Ascending aorta (tissue), 2 donors: ENCODE measurements around the gene LYPD4. TPM values are rescaled to one million over a fixed set of nuclear protein-coding genes. Genes with fewer than 3 reads are reported as not detected.

Source experiments
- DNase-seq, 2 donors: peaks; one replicate each; pipeline ENCODE4 v3.0.0-alpha.2; 2019; ENCODE audit warnings: low spot score in 2 of 2
- H3K27ac ChIP-seq, 2 donors: fragments of 200-600 bp; sonication (generic); one replicate each; pipeline ENCODE4 v1.5.1; 2016 to 2017; ENCODE audit warnings: mild to moderate bottlenecking in 1 of 2
- H3K27me3 ChIP-seq: fragments of 200-600 bp; sonication (generic); one replicate; pipeline ENCODE4 v1.5.1; 2017
- H3K36me3 ChIP-seq, 2 donors: fragments of 200-600 bp; sonication (generic); one replicate each; pipeline ENCODE4 v1.5.1; 2016
- H3K4me1 ChIP-seq, 2 donors: fragments of 200-600 bp; sonication (generic); one replicate each; pipeline ENCODE4 v1.5.1; 2016 to 2017; ENCODE audit warnings: mild to moderate bottlenecking in 1 of 2
- H3K4me3 ChIP-seq, 2 donors: fragments of 200-600 bp; sonication (generic); one replicate each; pipeline ENCODE4 v1.5.1; 2016 to 2017; ENCODE audit warnings: mild to moderate bottlenecking in 1 of 2
- H3K9me3 ChIP-seq, 2 donors: fragments of 200-600 bp; sonication (generic); one replicate each; pipeline ENCODE4 v1.5.1; 2016
- CTCF ChIP-seq, 3 experiments: fragments of 200-600 bp in 2 of 3; fragments of 450-650 bp in 1 of 3; sonication (generic) in 2 of 3; IDR thresholded peaks; one replicate each; pipeline ENCODE4 v1.5.1; 2016 to 2019; ENCODE audit warnings: antibody characterized with exemption in 3 of 3, mild to moderate bottlenecking in 1 of 3, moderate library complexity in 1 of 3
- intact Hi-C: fragments of 100-400 bp; cut with DNase I; formaldehyde crosslinking; loops from one replicate; pipeline ENCODE4 v1.15.1; 2023
- total RNA-seq: library from RNA; depleted of rRNA; stranded (reverse); fragments of >200 nt; gene quantifications from one replicate; pipeline ENCODE4 v1.1.0, GENCODE V29; 2016

The LYPD4 gene
- total RNA-seq, 1 donor from 2014 or later: not detected

GRCh38 chr19:41810301-41810700 is 34.2 kb downstream of the LYPD4 start:
- Histone ChIP-seq H3K4me3 (no peak overlapping the region), H3K4me1 (no peaks in the 10 kb centered on the region), H3K27me3 (no peaks in the 10 kb centered on the region), H3K27ac (no peak overlapping the region), H3K36me3 (no peaks in the 10 kb centered on the region), H3K9me3 (no peaks in the 10 kb centered on the region)
- DNase-seq: no peak
- no peak for TF ChIP-seq CTCF (IDR thresholded peaks at IDR 0.05)
- intact Hi-C loops: no loop called here

- TF ChIP-seq CTCF (IDR thresholded peaks at IDR 0.05): no peak
- H3K36me3 ChIP-seq: no peaks in the 10 kb centered on the region
- DNase-seq: no peak
- H3K27me3 ChIP-seq: no peaks in the 10 kb centered on the region
- H3K9me3 ChIP-seq: no peaks in the 10 kb centered on the region
- no peak overlapping the region for H3K4me3 ChIP-seq
- no peak overlapping the region for H3K27ac ChIP-seq
- intact Hi-C loops: no loop called here
- no peaks in the 10 kb centered on the region for H3K4me1 ChIP-seq
These were observed 35.6 kb downstream of the LYPD4 start for GRCh38 chr19:41808663-41809566.

- TF ChIP-seq CTCF (IDR thresholded peaks at IDR 0.05): no peak
- no peaks in the 10 kb centered on the region for H3K9me3 ChIP-seq
- peak in 1 of 2 donors; percentile 25 for DNase-seq
- H3K36me3 ChIP-seq: no peaks in the 10 kb centered on the region
- no peaks in the 10 kb centered on the region for H3K4me1 ChIP-seq
- intact Hi-C loops: no loop called here
- no peak overlapping the region for H3K4me3 ChIP-seq
- H3K27me3 ChIP-seq: no peaks in the 10 kb centered on the region
- no peak overlapping the region for H3K27ac ChIP-seq
These were observed 37.3 kb downstream of the LYPD4 start for GRCh38 chr19:41807176-41807575.

GRCh38 chr19:41804336-41804735 is 40.1 kb downstream of the LYPD4 start:
- Histone ChIP-seq H3K4me3 (no peak overlapping the region), H3K27me3 (no peaks in the 10 kb centered on the region), H3K27ac (no peak overlapping the region), H3K36me3 (no peaks in the 10 kb centered on the region), H3K9me3 (peaks cover 0 to 5% of the 10 kb centered on the region in 2 donors), H3K4me1 (no peaks in the 10 kb centered on the region)
- DNase-seq: no peak
- no peak for TF ChIP-seq CTCF (IDR thresholded peaks at IDR 0.05)
- intact Hi-C loops: no loop called here

GRCh38 chr19:41802770-41803169 is 41.7 kb downstream of the LYPD4 start:
- Histone ChIP-seq H3K27me3 (no peaks in the 10 kb centered on the region), H3K9me3 (peaks cover 0 to 5% of the 10 kb centered on the region in 2 donors), H3K27ac (no peak overlapping the region), H3K4me1 (no peaks in the 10 kb centered on the region), H3K36me3 (no peaks in the 10 kb centered on the region), H3K4me3 (no peak overlapping the region)
- TF ChIP-seq CTCF (IDR thresholded peaks at IDR 0.05): no peak
- intact Hi-C loops: no loop called here
- peak in 1 of 2 donors; percentile 15 for DNase-seq
